IMR-90 (cell line): ENCODE data around the gene GKAP1. TPM values are rescaled to one million over a fixed set of nuclear protein-coding genes. Genes with fewer than 3 reads are reported as not detected.
A peak's percentile ranks its signal among the peaks of the same experiment; 100 is the strongest.
"Not testable (repeated sequence)": the region's sequence is repeated elsewhere in the genome, so short reads cannot be mapped to it uniquely, and the experiment has no call there.

Source experiments
- ATAC-seq: fragments of 200-7000 bp; cut with Tn5 transposase; 2 replicates; pipeline ENCODE4 v1.9.1; 2020; ENCODE audit warnings: low read depth, mild to moderate bottlenecking, moderate library complexity
- BruUV-seq: library from RNA; stranded (reverse); fragments of 400-500 nt; replicated peaks from 2 replicates; lab custom pipeline; 2021; lab: Mats Ljungman, UMichigan
- CTCF ChIA-PET: fragments of 300-600 bp; formaldehyde crosslinking; extraction: SDS; loops from one replicate; lab custom pipeline; 2021; ENCODE audit warnings: antibody characterized with exemption; lab: Yijun Ruan, JAX
- POLR2A ChIA-PET: fragments of 300-600 bp; sonication (Branson Sonifier 250); formaldehyde crosslinking; loops from one replicate; lab custom pipeline; 2022; ENCODE audit warnings: antibody characterized with exemption; ENCODE audit not compliant: unreplicated experiment; lab: Charles Lee
- DNase-seq: peaks from one replicate; pipeline ENCODE4 v3.0.0; 2013
- H2AFZ ChIP-seq: replicated peaks from 2 replicates; pipeline ENCODE3; 2013; ENCODE audit warnings: low read length, mild to moderate bottlenecking; ENCODE audit not compliant: poor library complexity
- H2AK5ac ChIP-seq: 2 replicates; pipeline ENCODE4 v1.6.1; 2013; ENCODE audit warnings: low read depth, low read length, inconsistent platforms
- H2AK9ac ChIP-seq: replicated peaks from 2 replicates; pipeline ENCODE3; 2013; ENCODE audit warnings: mild to moderate bottlenecking, low read depth, low read length, moderate library complexity; ENCODE audit not compliant: poor library complexity
- H2BK120ac ChIP-seq: 2 replicates; pipeline ENCODE4 v1.6.1; 2013; ENCODE audit warnings: low read depth, low read length, inconsistent platforms
- H2BK15ac ChIP-seq: 3 replicates; pipeline ENCODE4 v1.6.1; 2013; ENCODE audit warnings: low read depth, low read length, inconsistent platforms
- H2BK20ac ChIP-seq: 2 replicates; pipeline ENCODE4 v1.6.1; 2013; ENCODE audit warnings: low read depth, mild to moderate bottlenecking, inconsistent platforms, low read length, moderate library complexity
- H2BK5ac ChIP-seq: 2 replicates; pipeline ENCODE4 v1.6.1; 2013; ENCODE audit warnings: mild to moderate bottlenecking, low read depth, low read length, inconsistent platforms; ENCODE audit not compliant: poor library complexity, severe bottlenecking
- H3K14ac ChIP-seq: replicated peaks from 2 replicates; pipeline ENCODE4 v1.6.1; 2013; ENCODE audit warnings: low read depth, low read length, inconsistent platforms
- H3K18ac ChIP-seq: 2 replicates; pipeline ENCODE4 v1.6.1; 2013; ENCODE audit warnings: low read depth, low read length, control low read depth
- H3K23ac ChIP-seq: 2 replicates; pipeline ENCODE4 v1.6.1; 2013; ENCODE audit warnings: low read depth, low read length, inconsistent platforms
- H3K27ac ChIP-seq: 2 replicates; pipeline ENCODE4 v1.5.1; 2013; ENCODE audit warnings: mild to moderate bottlenecking, control low read depth, low read length; ENCODE audit not compliant: insufficient read depth
- H3K27me3 ChIP-seq: 2 replicates; pipeline ENCODE4 v1.6.1; 2013; ENCODE audit warnings: low read length; ENCODE audit not compliant: control insufficient read depth, insufficient read depth
- H3K36me3 ChIP-seq: 2 replicates; pipeline ENCODE4 v1.6.1; 2013; ENCODE audit warnings: low read length, mixed read lengths; ENCODE audit not compliant: control insufficient read depth, insufficient read depth
- H3K4ac ChIP-seq: 2 replicates; pipeline ENCODE4 v1.6.1; 2013; ENCODE audit warnings: low read depth, low read length, inconsistent platforms
- H3K4me1 ChIP-seq: 2 replicates; pipeline ENCODE4 v1.6.1; 2013; ENCODE audit warnings: low read length, mixed read lengths; ENCODE audit not compliant: control insufficient read depth, insufficient read depth
- H3K4me2 ChIP-seq: 2 replicates; pipeline ENCODE4 v1.6.1; 2013; ENCODE audit warnings: low read depth, mild to moderate bottlenecking, control low read depth, low read length, moderate library complexity
- H3K4me3 ChIP-seq: 2 replicates; pipeline ENCODE4 v1.5.1; 2013; ENCODE audit warnings: low read depth, mild to moderate bottlenecking, control low read depth, low read length, moderate library complexity; ENCODE audit not compliant: insufficient read depth
- H3K56ac ChIP-seq: 2 replicates; pipeline ENCODE4 v1.6.1; 2013; ENCODE audit warnings: low read length, inconsistent platforms; ENCODE audit not compliant: insufficient read depth; ENCODE audit errors: extremely low read depth
- H3K79me1 ChIP-seq, 2 experiments: 2 replicates each; pipeline ENCODE4 v1.6.1; 2013; ENCODE audit warnings: low read length in 2 of 2, inconsistent platforms in 1 of 2, low read depth in 1 of 2
- H3K9ac ChIP-seq: 2 replicates; pipeline ENCODE4 v1.6.1; 2013; ENCODE audit warnings: low read depth, low read length, control low read depth
- H3K9me1 ChIP-seq: 2 replicates; pipeline ENCODE4 v1.6.1; 2013; ENCODE audit warnings: low read length, inconsistent platforms; ENCODE audit not compliant: insufficient read depth
- H3K9me3 ChIP-seq: 2 replicates; pipeline ENCODE4 v1.6.1; 2013; ENCODE audit warnings: low read length; ENCODE audit not compliant: control insufficient read depth, insufficient read depth
- H4K20me1 ChIP-seq: 2 replicates; pipeline ENCODE4 v1.6.1; 2013; ENCODE audit warnings: low read length, inconsistent platforms; ENCODE audit not compliant: insufficient read depth
- H4K5ac ChIP-seq: 2 replicates; pipeline ENCODE4 v1.6.1; 2013; ENCODE audit warnings: mild to moderate bottlenecking, low read depth, low read length, control low read depth
- H4K8ac ChIP-seq, 2 experiments: 2 replicates each; pipeline ENCODE4 v1.6.1; 2013; ENCODE audit warnings: low read depth in 2 of 2, low read length in 2 of 2, control low read depth in 1 of 2, inconsistent platforms in 1 of 2
- H4K91ac ChIP-seq: 2 replicates; pipeline ENCODE4 v1.6.1; 2013; ENCODE audit warnings: low read depth, low read length, inconsistent platforms; ENCODE audit not compliant: insufficient read depth
- POLR2A ChIP-seq: IDR thresholded peaks from 2 replicates; pipeline ENCODE4 v1.6.1; 2012; ENCODE audit warnings: mild to moderate bottlenecking, low read depth, low read length
- SMC3 ChIP-seq: fragments of 150-350 bp; IDR thresholded peaks from 2 replicates; pipeline ENCODE4 v1.6.1; 2016; ENCODE audit warnings: low read depth, mild to moderate bottlenecking, antibody characterized with exemption, low read length, moderate library complexity
- WGBS, 2 experiments: methylation state at CpG; one replicate each; pipeline versions ENCODE4 v1.1.5 to v1.1.7; 2013; ENCODE audit warnings: missing lambda C conversion rate in 2 of 2; ENCODE audit not compliant: insufficient read length in 1 of 2; ENCODE audit errors: extremely low coverage in 2 of 2; 5-methylcytosine and 5-hydroxymethylcytosine counted together
- dilution Hi-C: fragments of 300-500 bp; cut with HindIII; formaldehyde crosslinking; loops from one replicate; pipeline ENCODE4 v1.14.3; 2018; ENCODE audit warnings: low sequenced_read_pairs; ENCODE audit not compliant: unreplicated experiment
- in situ Hi-C: fragments of 300-500 bp; cut with MboI; formaldehyde crosslinking; loops from 3 replicates; pipeline ENCODE4 v1.14.3; 2019; ENCODE audit warnings: low sequenced_read_pairs, inconsistent platforms, mixed read lengths
- intact Hi-C: fragments of 100-400 bp; cut with micrococcal nuclease; formaldehyde crosslinking; loops from 2 replicates; pipeline ENCODE4 v1.10.0; 2022
- polyA plus RNA-seq, 3 experiments: library from polyadenylated mRNA; depleted of rRNA; stranded (reverse); fragments of >200 nt; gene quantifications; 2 replicates each; pipeline ENCODE4 v1.2.3, GENCODE V29; 2012; ENCODE audit warnings: low replicate concordance in 1 of 3
- total RNA-seq: library from RNA; depleted of rRNA; stranded (reverse); fragments of >200 nt; gene quantifications from 2 replicates; pipeline ENCODE4 v1.2.3, GENCODE V29; 2012

GKAP1 gene
- total and polyA plus RNA-seq, 2 of the 4 experiments (the other 2 are of a cell fraction): 0.18 to 1.4 TPM

DNA sequence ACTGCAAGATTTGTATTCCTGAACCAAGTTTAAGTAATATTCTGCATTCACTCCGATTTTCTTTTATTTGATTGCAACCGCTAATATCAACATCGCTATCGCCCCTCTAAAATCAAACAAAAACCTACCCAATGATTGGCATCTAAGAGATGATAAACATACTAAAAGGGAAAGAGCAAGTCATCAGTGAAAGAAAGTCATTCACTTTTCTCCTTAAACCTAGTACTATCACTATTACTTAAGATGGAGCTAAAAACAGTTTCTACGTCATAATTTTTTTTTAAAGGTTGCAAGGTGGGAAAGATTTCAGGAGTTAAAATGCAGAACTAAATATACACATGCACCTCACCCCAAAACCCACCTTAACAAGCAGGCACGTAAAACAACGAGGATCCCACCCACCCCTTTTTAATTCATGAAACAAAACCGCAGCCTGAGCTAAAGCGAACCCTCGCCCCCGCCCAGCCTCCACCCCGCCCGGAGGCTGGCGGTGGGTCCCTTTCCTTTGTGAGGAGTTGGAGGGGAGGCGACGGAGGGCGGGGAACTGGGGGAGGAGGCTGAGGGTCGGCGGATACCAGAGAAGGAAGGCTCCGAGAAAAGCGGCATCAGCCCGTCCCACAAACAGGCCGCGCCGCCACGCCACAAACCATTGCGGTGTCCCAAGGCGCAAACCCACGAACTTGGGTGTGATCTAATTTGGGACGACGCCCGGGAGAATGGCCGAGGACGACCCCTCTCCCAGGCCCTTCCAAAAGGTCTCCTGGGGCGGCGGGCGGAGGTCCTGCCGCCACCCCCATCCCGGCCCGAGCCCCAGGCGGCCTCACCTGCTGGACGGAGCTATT lies 110.7 kb downstream of the GKAP1 start:
- H3K23ac ChIP-seq: peak overlapping the region; percentile 62; the same call in 1 of the 2 replicates
- H2BK120ac ChIP-seq: no peak overlapping the region
- peak overlapping the region; percentile 92 for H3K9ac ChIP-seq
- H4K5ac ChIP-seq: peak overlapping the region; percentile 28
- POLR2A ChIA-PET: interaction anchor here (0.7 kb wide), 1 partner anchor 89 kb away, joined by 4 read pairs; no protein-coding TSS in a partner anchor
- H3K18ac ChIP-seq: no peak overlapping the region
- DNase-seq: peak; percentile 19
- peak overlapping the region; percentile 52 to 96; a peak in 2 of 4 replicates for H4K8ac ChIP-seq
- peaks cover 5 to 14% of the 10 kb centered on the region in 2 experiments; a peak in 3 of 4 replicates for H3K79me1 ChIP-seq
- H4K20me1 ChIP-seq: peaks cover 47% of the 10 kb centered on the region
- H3K27me3 ChIP-seq: no peaks in the 10 kb centered on the region
- peak overlapping the region; percentile 92 for H2AK9ac ChIP-seq
- WGBS, 2 experiments: 2% methylated on average over 19 of the region's 42 CpGs; no CpG with 5 or more reads in 1 of the 2 experiments
- H3K4ac ChIP-seq: peak overlapping the region; percentile 50; the same call in 1 of the 2 replicates
- H3K9me3 ChIP-seq: no peaks in the 10 kb centered on the region
- dilution Hi-C loops (no loop called here), in situ Hi-C loops (no loop called here), intact Hi-C loops (loop anchor here (5.0 to 10.0 kb wide), 2 partner anchors 110 to 278 kb away; partner anchors contain the start of genes GKAP1, HNRNPK and RMI1)
- no peaks in the 10 kb centered on the region for H3K4me1 ChIP-seq
- peak overlapping the region; percentile 65; the same call in 1 of the 2 replicates for H2AK5ac ChIP-seq
- CTCF ChIA-PET: no interaction called here
- ATAC-seq: peak; percentile 25
- no peaks in the 10 kb centered on the region for H3K9me1 ChIP-seq
- TF ChIP-seq POLR2A (no peak), SMC3 (no peak)
- H2AFZ ChIP-seq: peak overlapping the region; percentile 97
- peak overlapping the region; percentile 89 for H3K27ac ChIP-seq
- H3K56ac ChIP-seq: peak overlapping the region; percentile 74
- no peak overlapping the region for H2BK20ac ChIP-seq
- no TSS peak for BruUV-seq
- no peak overlapping the region for H2BK15ac ChIP-seq
- H3K36me3 ChIP-seq: no peaks in the 10 kb centered on the region
- peak overlapping the region; percentile 82 for H3K4me3 ChIP-seq
- H3K14ac ChIP-seq: peak overlapping the region; percentile 67
- H4K91ac ChIP-seq: peak overlapping the region; percentile 33
- peak overlapping the region; percentile 98 for H3K4me2 ChIP-seq
- peak overlapping the region; percentile 94 for H2BK5ac ChIP-seq

DNA sequence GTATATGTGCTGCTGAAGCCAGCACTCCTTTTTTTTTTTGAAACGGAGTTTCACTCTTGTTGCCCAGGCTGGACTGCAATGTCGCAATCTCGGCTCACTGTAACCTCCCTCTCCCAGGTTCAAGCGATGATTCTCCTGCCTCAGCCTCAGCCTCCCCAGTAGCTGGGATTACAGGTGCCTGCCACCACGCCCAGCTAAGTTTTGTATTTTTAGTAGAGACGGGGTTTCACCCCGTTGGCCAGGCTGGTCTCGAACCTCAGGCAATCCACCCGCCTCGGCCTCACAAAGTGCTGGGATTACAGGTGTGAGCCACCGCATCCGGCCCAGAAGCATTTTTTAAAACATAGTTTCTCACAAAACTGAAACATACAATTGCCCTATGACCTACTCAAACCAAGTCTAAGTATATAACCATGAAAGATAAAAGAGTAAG lies 112.3 kb downstream of the GKAP1 start:
- no CpG with 5 or more reads among the region's 12 CpGs for WGBS, 2 experiments
- H3K4me1 ChIP-seq, H3K27me3 ChIP-seq, H2AK9ac ChIP-seq, dilution Hi-C loops, H3K9me3 ChIP-seq, H3K23ac ChIP-seq, H3K36me3 ChIP-seq, H2AFZ ChIP-seq, ATAC-seq, H2BK20ac ChIP-seq, H3K56ac ChIP-seq, H2BK5ac ChIP-seq, H4K8ac ChIP-seq, H3K4me2 ChIP-seq, CTCF ChIA-PET, H2BK120ac ChIP-seq, H3K9ac ChIP-seq, H3K18ac ChIP-seq, H4K91ac ChIP-seq, in situ Hi-C loops, H4K5ac ChIP-seq, H3K9me1 ChIP-seq, H2AK5ac ChIP-seq, POLR2A ChIA-PET, H3K27ac ChIP-seq, H3K4me3 ChIP-seq, DNase-seq, H3K4ac ChIP-seq, H3K14ac ChIP-seq, BruUV-seq, H2BK15ac ChIP-seq: not testable (repeated sequence)
- intact Hi-C loops: loop anchor here (5.0 to 10.0 kb wide), 2 partner anchors 112 to 280 kb away; partner anchors contain the start of genes GKAP1, HNRNPK and RMI1
- Histone ChIP-seq H3K79me1 (peaks cover 10 to 21% of the 10 kb centered on the region in 2 experiments; a peak in 3 of 4 replicates), H4K20me1 (peaks cover 64% of the 10 kb centered on the region)
